ENCODE data around the gene SLC11A1.

The SLC11A1 gene, protein sequence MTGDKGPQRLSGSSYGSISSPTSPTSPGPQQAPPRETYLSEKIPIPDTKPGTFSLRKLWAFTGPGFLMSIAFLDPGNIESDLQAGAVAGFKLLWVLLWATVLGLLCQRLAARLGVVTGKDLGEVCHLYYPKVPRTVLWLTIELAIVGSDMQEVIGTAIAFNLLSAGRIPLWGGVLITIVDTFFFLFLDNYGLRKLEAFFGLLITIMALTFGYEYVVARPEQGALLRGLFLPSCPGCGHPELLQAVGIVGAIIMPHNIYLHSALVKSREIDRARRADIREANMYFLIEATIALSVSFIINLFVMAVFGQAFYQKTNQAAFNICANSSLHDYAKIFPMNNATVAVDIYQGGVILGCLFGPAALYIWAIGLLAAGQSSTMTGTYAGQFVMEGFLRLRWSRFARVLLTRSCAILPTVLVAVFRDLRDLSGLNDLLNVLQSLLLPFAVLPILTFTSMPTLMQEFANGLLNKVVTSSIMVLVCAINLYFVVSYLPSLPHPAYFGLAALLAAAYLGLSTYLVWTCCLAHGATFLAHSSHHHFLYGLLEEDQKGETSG

DNA sequence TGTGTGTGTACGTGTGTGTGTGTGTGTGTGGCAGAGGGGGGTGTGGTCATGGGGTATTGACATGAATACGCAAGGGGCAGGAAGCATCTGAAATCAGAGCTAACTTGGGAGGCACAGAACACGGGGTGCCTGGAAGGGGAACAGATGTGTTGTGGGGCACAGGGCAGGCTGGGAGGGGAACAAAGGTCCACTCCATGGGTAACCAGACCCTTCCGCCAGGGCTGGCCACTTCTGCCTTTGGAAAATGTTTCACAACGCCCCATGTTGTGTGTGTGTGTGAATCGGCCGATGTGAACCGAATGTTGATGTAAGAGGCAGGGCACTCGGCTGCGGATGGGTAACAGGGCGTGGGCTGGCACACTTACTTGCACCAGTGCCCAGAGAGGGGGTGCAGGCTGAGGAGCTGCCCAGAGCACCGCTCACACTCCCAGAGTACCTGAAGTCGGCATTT lies at the start of gene SLC11A1:
TSS of gene SLC11A1 (plus strand) at position 358 of the 451 bp plus-strand sequence. CDS start 96 bp downstream, outside the sequence.
- no peak for DNase-seq (ENCODE audit: low read depth, low spot score)

DNA sequence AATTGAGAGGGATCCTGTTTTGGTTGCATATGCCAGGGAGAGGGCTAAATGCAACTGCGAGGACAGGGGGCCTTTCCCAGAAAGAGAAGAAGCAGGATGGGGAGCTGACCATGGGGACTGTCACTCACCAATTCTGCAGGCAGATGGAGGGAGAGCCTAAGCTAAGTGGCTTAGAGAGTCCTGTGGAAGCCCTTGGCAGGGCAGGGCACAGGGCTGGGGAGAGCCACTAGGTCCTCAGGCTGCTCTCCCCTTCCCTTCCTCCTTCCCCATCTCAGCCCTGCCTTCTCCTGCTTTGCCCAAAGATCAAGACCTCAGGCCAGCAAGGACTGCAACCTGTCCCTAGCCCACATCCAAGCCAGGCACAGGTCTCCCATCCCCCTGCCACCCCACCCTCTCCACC lies 49.8 kb upstream of the SLC11A1 start:
- DNase-seq (ENCODE audit: low read depth, low spot score): no peak

DNA sequence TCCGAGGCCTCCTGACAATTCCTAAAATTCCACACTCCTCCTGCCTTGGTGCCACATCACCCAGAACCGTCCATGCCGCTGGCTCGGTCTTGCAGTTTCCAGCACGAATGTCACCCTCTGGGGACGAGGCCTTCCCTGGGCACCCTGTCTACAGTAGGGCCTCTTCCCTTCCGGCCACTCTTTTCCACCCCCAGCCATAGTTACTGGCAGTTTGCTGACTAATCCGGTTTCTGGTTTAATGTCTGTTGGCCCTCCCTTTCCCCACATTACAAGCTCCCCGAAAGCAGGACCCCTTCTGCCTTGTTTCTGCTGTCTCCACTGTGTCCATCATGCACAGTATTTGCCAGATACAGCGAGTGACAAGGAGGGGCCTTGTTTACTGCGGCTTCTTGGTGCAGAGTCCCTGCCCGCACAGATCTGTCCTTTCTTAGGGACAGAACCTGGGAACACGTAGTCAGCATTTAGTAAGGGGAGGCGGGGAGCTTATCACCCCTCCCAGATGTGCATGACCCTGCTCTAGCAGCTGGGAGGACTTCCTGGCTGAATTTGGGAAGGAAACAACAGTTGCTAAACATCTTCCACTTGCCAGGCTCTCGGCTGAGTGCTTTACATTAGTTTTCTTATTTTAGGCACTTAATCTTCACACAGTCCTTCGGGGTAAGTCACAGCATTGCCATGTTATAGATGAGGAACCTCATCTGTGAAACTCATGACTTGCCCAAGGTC lies 49.0 kb upstream of the SLC11A1 start:
- DNase-seq (ENCODE audit: low read depth, low spot score): no peak

DNA sequence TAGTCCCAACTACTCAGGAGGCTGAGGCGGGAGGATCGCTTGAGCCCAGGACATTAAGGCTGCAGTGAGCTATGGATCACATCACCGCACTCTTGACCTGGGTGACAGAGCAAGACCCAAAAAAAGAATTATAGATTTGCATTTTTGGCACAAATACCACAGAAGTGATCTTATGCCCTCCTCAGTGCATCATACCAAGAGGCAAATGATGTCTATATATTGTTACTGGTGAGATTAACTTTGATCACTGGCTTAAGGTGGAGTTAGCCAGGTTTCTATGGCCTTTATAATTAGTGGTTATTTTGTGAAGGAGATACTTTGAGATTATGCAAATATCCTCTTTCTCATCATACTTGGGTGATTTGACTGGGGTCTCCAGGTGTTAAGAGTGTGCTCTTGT lies 47.5 kb upstream of the SLC11A1 start:
- DNase-seq (ENCODE audit: low read depth, low spot score): no peak

DNA sequence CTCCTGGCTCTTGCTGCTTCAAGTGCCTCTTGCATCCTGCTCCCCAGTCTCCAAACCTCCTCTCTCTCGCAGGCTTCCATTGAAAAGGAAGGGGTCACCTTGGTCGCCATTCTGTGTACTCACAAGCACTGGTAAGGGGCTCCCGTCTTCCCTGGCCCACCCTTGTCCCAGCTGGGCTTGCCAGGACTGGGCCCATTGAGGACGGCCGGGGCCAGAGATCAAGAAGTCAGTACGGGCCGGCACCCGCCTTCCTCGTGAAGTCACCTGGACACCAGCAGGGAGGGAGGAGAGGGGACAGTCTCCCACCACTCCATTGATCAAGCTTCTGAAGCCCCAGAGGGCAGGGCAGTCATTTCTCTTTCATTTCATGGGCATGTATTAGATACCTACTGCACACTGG lies 41.4 kb upstream of the SLC11A1 start:
- no peak for DNase-seq (ENCODE audit: low read depth, low spot score)

DNA sequence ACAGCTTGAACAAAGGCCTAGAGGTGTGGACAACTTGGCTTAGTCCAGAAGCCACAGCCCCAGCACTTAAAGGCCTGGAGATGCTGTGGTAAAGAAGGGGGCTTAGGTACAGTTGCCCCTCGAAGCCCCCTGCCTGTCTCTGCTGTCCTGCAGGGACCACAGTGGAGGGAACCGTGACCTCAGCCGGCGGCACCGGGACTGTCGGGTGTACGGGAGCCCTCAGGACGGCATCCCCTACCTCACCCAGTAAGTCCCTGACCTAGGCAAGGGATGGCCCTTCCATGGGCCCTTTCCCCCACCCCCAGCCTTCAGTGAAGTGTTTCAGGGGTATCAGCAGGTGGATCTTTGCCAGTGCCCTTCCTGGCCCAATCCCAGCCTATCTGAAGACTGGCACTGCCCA lies 40.7 kb upstream of the SLC11A1 start:
- DNase-seq (ENCODE audit: low read depth, low spot score): no peak

DNA sequence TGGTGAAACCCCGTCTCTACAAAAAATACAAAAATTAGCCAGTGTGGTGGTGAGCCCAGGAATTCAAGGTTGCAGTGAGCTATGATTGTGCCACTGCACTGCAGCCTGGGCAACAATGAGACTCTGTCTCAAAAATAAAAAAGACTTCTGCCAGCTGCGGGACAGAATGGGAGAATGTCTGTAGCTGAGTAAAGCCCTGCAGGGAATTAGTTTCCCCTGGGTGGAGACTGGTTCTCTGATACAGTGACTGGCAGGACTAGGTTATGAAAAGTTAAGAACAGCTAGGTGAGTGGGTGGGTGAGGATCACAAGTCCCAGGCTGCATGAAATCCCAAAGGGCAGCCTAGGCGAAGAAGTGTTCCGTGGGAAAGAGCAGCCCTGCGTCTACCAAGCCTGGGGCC lies 39.2 kb upstream of the SLC11A1 start:
- no peak for DNase-seq (ENCODE audit: low read depth, low spot score)

DNA sequence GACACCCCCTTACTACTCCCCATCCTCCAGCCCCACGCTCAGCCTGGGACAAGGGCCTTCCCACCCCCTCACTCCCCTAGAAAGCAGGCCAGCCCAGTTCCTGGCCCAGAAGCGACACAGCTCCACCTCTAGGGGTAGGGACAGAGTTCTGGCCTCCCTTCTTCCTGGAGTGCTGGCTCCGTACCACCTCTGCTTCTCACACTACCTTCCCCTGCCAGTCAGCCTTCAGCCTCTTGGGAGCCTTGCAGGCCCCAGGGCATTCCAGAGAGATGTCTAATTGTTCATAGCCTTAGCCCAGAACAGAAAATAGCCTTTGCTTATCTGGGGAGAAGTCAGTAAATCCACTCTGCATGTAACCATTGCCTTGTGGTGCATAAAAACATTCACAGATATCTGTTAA lies 38.5 kb upstream of the SLC11A1 start:
- peak; percentile 33 for DNase-seq (ENCODE audit: low read depth, low spot score)

DNA sequence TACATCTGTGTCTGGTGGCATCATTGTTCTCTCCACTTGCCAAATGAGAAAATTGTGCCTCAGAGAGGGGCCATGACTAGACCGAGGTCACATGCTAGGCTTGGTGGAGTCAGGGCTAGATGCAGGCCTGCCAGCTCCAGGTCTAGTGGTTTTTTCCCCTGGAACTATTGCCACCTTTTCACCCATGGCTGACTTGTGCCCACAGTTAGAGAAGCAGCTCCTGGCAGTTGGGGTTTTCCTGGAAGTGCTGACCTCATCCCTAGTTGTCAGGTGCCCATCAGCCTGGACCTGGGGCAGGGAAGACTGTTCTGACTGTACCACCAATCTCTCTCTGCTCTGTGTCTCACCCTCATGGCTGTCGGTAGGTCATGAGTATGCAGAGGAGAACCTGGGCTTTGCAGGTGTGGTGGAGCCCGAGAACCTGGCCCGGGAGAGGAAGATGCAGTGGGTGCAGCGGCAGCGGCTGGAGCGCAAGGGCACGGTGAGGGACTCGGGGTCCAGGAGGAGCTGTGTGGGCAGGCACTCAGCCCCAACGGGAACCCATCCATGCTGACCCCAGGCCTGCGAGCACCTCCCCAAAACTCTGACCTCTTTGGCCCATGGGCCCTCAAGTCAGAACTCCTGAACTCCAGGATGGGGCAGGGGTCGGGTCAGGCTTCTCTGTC lies 37.9 kb upstream of the SLC11A1 start:
- no peak for DNase-seq (ENCODE audit: low read depth, low spot score)

DNA sequence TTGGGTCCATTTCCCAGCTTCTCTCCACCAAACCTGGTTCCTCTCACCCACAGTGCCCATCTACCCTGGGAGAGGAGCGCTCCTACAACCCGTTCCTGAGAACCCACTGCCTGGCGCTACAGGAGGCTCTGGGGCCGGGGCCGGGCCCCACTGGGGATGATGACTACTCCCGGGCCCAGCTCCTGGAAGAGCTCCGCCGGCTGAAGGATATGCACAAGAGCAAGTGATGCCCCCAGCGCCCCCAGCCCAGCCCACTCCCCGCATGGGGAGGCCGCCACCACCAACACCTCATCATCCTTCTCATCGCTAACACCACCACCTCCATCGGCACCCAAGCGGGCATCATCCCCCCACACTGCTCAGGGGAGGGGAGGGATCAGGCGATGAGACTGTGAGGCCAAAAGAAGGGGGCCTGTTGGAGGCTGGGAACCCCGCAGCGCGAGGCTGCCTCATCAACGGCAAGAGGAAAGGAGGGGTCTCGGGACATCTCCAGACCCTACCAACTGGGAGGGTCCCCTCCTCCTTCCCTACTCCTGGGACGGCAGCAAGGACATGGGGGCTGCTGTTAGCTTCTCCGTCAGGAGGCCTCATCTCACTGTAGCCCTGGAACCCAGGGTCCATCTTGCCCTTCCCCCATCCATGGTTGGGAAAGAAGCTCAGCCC lies 37.2 kb upstream of the SLC11A1 start:
- no peak for DNase-seq (ENCODE audit: low read depth, low spot score)

DNA sequence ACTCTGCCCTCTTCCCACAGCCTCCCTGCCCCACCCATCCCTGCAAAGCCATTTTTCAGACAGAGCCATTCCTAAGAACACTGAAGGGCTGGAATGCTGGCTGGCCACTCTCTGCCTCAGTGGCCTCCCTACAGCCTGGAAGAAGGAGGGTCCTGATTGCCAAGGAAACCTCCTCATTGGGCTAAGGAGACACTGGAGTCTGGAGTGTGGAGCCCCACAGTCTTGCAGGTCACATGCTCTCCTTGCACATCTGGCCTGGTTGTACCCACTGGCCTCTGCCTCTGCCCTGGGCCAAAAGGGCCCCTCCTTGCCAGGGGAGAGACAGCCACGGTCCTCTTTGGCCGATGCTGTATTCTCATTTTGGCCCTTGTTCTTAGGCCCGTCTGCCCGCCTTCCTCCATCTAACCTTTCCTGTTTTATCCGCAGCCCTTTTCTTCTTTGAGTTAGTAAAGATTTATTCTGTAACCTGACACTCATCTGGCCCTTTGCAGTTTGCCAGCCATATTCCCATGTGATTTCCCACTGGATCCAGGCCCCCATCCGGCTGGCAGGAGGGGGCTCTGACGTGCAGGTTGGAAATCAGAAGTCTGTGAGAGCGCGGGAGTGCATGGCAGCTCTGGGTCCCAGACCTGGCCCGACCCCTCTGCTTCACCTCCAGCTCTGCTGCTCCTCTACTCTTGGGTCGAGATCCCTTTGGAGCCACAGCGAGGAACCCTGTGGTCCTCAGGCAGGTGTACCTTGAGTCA lies 36.4 kb upstream of the SLC11A1 start:
- no peak for DNase-seq (ENCODE audit: low read depth, low spot score)

DNA sequence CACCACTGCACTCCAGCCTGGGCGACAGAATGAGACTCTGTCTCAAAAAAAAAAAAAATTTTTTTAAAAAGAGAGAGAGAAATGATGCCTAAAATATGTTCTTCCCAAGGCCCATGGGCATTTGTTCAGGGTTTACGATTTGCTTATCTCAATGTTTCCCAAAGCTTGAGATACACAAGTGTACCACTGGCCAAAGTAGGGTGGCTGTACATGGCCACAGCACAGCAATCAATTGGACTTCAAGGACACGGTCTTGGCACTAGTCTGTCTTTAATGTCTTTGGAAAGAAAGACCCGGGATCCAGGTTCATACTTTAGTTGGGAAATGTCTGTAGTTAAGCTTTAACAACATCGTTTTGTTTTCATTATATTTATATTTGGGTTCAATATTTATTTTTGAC lies 34.9 kb upstream of the SLC11A1 start:
- DNase-seq (ENCODE audit: low read depth, low spot score): no peak

DNA sequence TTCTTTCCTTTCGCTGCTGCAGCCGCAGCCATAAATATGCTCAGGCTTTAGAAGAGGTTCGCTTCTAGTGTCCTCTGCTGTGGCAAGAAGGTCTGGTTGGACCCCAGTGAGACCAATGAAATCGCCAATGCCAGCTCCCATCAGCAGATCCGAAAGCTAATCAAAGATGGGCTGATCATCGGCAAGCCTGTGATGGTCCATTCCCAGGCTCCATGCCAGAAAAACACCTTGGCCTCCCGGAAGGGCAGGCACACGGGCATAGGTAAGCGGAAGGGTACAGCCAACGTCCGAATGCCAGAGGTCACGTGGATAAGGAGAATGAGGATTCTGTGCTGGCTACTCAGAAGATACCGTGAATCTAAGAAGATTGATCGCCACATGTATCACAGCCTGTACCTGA lies 28.0 kb upstream of the SLC11A1 start:
- DNase-seq (ENCODE audit: low read depth, low spot score): no peak

DNA sequence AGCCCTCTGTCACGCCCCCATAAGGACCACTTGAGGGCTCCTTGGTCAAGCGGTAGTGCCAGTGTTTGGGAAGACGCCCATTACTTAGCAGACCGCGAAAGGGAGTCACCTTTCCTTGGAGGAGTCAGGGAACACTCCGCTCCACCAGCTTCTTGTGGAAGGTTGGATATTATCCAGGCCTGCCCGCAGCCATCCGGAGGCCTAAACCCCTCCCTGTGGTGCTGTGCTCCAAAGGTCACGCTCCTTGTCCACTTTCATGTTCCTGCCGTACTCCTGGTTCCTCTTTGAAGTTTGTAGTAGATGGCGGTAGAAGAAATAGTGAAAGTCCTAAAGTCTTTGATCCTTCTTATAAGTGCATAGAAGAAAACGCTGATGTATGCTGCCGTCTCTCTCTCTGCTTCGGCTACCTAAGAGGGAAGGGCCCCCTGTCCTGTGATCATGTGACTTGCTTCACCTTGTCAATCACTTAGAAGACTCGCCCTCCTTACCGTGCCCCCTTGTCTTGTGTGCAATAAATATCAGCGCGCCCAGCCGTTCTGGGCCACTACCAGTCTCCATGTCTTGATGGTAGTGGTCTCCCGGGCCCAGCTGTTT lies 27.1 kb upstream of the SLC11A1 start:
- peak; percentile 32 for DNase-seq (ENCODE audit: low read depth, low spot score)

DNA sequence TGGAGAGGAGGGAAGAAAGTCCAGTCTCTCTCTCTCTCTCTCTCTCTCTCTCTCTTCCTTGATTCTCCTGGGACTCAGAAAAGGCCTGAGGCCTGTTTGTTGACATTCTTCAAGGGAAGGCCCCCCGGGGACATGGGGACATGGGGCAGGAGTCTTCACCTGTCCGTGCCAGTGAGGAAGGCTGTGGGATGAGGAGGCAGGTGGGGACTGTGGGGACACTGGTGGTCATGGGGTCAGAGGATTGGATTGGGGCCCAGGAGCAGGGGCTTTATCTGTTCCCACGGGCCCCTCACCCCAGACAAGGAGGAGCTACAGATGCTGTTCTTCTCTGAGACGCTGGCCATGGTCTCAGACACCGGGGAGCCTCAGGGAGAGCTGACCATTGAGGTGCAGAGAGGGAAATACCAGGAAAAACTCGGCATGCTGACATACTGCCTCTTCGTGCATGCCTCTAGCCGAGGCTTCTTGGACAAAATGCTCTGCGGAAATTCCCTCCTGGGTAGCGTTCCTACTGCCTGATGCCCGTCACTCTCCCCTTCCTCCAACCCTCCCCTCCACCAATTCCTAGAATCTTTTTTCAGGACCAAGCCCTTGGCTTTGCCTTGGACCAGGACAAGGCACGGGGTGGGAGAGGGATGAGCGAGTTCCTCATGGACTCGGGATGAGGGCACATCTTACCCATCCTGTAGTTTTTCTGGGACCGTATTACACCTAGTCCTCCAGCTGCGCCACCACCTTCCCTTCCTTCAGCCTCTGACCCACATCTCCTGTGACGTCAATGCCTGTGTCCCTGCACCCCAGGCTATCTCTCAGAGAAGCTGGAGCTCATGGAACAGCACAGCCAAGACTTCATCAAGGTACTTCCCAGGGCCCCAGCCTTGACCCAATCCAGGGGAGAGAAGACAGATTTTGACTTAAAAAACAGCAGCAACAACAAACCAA lies 24.6 kb upstream of the SLC11A1 start:
- DNase-seq (ENCODE audit: low read depth, low spot score): peak; percentile 69

DNA sequence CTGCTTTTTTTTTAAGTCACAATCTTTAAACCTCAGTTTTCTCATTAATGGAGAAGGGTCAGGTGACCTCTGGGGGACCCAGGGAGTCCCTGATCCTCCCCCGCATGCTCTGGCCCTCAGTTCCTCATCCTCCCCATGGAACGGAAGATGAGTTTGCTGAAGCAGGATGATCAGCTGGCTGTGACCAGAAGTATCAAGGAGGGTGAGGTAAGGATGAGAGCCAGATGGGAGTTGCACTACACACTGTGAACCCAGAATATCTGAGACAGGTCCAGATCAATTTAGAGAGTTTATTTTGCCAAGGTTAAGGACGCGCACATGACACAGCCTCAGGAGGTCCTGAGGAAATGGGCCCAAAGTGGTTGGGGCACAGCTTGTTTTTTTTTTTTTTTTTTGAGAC lies 21.6 kb upstream of the SLC11A1 start:
- DNase-seq (ENCODE audit: low read depth, low spot score): no peak

DNA sequence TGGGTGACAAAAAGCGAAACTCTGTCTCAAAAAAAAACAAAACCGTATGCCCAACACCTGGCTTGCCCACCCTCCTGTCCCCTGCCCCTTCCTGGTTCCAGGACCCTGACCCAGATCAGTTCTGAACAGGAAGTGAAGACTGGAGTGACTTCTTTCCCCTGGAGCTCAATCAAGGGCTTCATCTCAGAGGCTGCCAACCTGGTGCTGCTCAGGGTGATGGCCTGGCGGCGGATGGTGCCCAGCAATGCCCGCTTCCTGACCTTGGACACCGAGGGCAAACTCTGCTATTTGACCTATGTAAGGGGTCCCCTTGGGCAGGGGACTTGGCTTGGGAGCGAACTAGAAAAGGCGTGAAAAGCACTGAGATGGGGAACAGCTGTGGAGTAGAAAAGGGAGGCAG lies 19.5 kb upstream of the SLC11A1 start:
- DNase-seq (ENCODE audit: low read depth, low spot score): no peak

DNA sequence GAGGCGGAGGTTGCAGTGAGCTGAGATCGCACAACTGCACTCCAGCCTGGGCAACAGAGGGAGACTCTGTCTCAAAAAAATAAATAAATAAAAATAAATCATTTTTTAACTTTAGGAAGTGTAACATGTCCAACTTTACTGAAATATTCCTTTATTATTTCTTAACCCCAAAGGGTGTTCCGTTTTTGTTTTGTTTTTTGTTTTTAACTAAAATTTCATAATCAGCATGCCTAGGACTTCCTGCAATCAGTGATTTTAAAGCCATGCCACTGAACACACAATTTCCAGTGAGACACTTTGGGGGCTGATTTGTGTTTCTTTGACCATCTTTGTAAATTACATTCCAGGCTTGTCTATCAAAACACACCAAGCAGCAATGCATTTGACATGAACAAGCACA lies 18.3 kb upstream of the SLC11A1 start:
- DNase-seq (ENCODE audit: low read depth, low spot score): no peak

DNA sequence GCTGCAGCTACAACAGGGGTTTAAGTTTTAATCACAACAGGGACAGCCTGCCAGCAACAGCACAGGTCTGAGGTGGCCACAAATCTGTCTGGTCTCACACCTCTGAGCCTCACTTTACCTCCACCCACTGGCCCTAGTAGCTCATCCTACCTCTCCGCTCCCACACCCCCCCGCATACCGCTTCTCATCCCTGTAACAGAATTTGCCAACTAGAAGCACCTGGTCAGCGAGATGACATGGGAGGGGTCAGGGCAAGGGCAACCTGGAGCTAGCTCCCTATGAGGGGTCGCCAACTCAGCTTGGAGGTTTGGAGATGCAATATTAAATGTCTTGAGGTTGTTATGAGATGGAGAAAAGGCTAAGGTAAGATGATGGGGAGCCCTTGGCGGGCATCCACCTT lies 17.9 kb upstream of the SLC11A1 start:
- DNase-seq (ENCODE audit: low read depth, low spot score): no peak
